HepG2 (cell line): ENCODE results near the gene C9orf50. TPM values are rescaled to one million over a fixed set of nuclear protein-coding genes. Genes with fewer than 3 reads are reported as not detected.

Experiments used
- ADNP ChIP-seq: sonication (generic); formaldehyde crosslinking; IDR thresholded peaks from 2 replicates; pipeline ENCODE4 v1.4.0; 2020; ENCODE audit warnings: missing genetic modification reagents
- ARNT2 ChIP-seq: sonication (generic); formaldehyde crosslinking; IDR thresholded peaks from 2 replicates; pipeline ENCODE4 v1.8.0; 2022; ENCODE audit warnings: mild to moderate bottlenecking, low read depth, missing genetic modification reagents, moderate library complexity
- ATF7-NPFF ChIP-seq: sonication (generic); formaldehyde crosslinking; IDR thresholded peaks from 2 replicates; pipeline ENCODE4 v1.8.1; 2023; ENCODE audit warnings: mild to moderate bottlenecking, low read depth, missing genetic modification reagents, moderate library complexity
- CENPBD1 ChIP-seq: sonication (generic); formaldehyde crosslinking; IDR thresholded peaks from 2 replicates; pipeline ENCODE4 v1.8.0; 2022; ENCODE audit warnings: missing genetic modification reagents, low read depth, mild to moderate bottlenecking, borderline replicate concordance
- GATAD1 ChIP-seq: IDR thresholded peaks from 2 replicates; pipeline ENCODE4 v1.6.1; 2016; ENCODE audit warnings: missing genetic modification reagents, missing compliant biosample characterization
- GZF1 ChIP-seq: sonication (generic); formaldehyde crosslinking; IDR thresholded peaks from 2 replicates; pipeline ENCODE4 v1.5.1; 2020; ENCODE audit warnings: mild to moderate bottlenecking, missing genetic modification reagents
- JARID2 ChIP-seq: sonication (generic); formaldehyde crosslinking; IDR thresholded peaks from 2 replicates; pipeline ENCODE4 v1.8.1; 2023; ENCODE audit warnings: missing genetic modification reagents, inconsistent platforms; ENCODE audit not compliant: insufficient replicate concordance
- PBX2 ChIP-seq: IDR thresholded peaks from 2 replicates; pipeline ENCODE4 v1.6.1; 2016; ENCODE audit warnings: control low read depth
- ZBTB20 ChIP-seq: sonication (generic); formaldehyde crosslinking; IDR thresholded peaks from 2 replicates; pipeline ENCODE4 v1.8.1; 2023; ENCODE audit warnings: missing genetic modification reagents, low read depth, mild to moderate bottlenecking, borderline replicate concordance
- ZBTB39 ChIP-seq: sonication (generic); formaldehyde crosslinking; IDR thresholded peaks from 2 replicates; pipeline ENCODE4 v1.5.0; 2020; ENCODE audit warnings: missing genetic modification reagents
- ZFAT ChIP-seq: sonication (generic); formaldehyde crosslinking; conservative IDR thresholded peaks from 2 replicates; pipeline ENCODE4 v1.8.1; 2023; ENCODE audit warnings: missing genetic modification reagents, inconsistent platforms
- ZNF10 ChIP-seq: sonication (generic); formaldehyde crosslinking; IDR thresholded peaks from 2 replicates; pipeline ENCODE4 v1.4.0; 2020; ENCODE audit warnings: mild to moderate bottlenecking, low read depth, missing genetic modification reagents, borderline replicate concordance
- ZNF263 ChIP-seq: sonication (generic); formaldehyde crosslinking; IDR thresholded peaks from 2 replicates; pipeline ENCODE4 v1.4.0; 2020; ENCODE audit warnings: missing genetic modification reagents
- ZNF274 ChIP-seq: sonication (generic); formaldehyde crosslinking; IDR thresholded peaks from 2 replicates; pipeline ENCODE4 v1.5.1; 2020; ENCODE audit warnings: mild to moderate bottlenecking, missing genetic modification reagents
- ZNF775 ChIP-seq: sonication (generic); formaldehyde crosslinking; IDR thresholded peaks from 2 replicates; pipeline ENCODE4 v1.4.0; 2020; ENCODE audit warnings: missing genetic modification reagents, mild to moderate bottlenecking, moderate library complexity, borderline replicate concordance
- ZNF792 ChIP-seq: IDR thresholded peaks from 2 replicates; pipeline ENCODE4 v1.6.1; 2016
- ZNF83 ChIP-seq: sonication (generic); formaldehyde crosslinking; IDR thresholded peaks from 2 replicates; pipeline ENCODE4 v1.4.0; 2020; ENCODE audit warnings: missing genetic modification reagents, mild to moderate bottlenecking, borderline replicate concordance
- polyA plus RNA-seq, 8 experiments: library from polyadenylated mRNA; depleted of rRNA in 3 of 8; stranded (reverse) in 7 of 8; unstranded in 1 of 8; fragments of >200 nt; fragmentation: Illumina TruSeq in 4 of 8; extraction: Trizol in 4 of 8; gene quantifications; 2 replicates each; pipeline versions ENCODE4 v1.2.1 to v1.2.3, GENCODE V29; 2011 to 2016; ENCODE audit warnings: low read depth in 4 of 8, missing spikeins in 1 of 8, mixed read lengths in 1 of 8; ENCODE audit not compliant: insufficient read depth in 1 of 8
- total RNA-seq, 5 experiments: library from RNA; depleted of rRNA; stranded (reverse); fragments of >200 nt; fragmentation: Illumina TruSeq; extraction: Trizol; gene quantifications; 2 replicates each; pipeline ENCODE4 v1.2.3, GENCODE V29; 2016; ENCODE audit warnings: low read depth in 1 of 5
- TF ChIP-seq, protein P1 (sequence below): IDR thresholded peaks from 2 replicates; pipeline ENCODE4 v1.6.1; 2016; ENCODE audit warnings: missing biosample characterization, missing genetic modification reagents, low read depth
- TF ChIP-seq, protein P2 (sequence below): sonication (generic); formaldehyde crosslinking; IDR thresholded peaks from 2 replicates; pipeline ENCODE4 v1.9.0; 2021; ENCODE audit warnings: missing genetic modification reagents, borderline replicate concordance

Gene C9orf50
- total and polyA plus RNA-seq, 2 of the 13 experiments (the other 11 are each of a cell fraction or from before 2014, with no cell fraction given): not detected

- TF ChIP-seq ZNF263 (peak; percentile 58), GATAD1 (CRISPR knock-in tag) (peak; percentile 99), ZFAT (CRISPR knock-in tag) (no peak), CENPBD1 (no peak), ZNF274 (CRISPR knock-in tag) (peak; percentile 90), JARID2 (CRISPR knock-in tag) (no peak), ZNF83 (CRISPR knock-in tag) (no peak), ARNT2 (peak; percentile 89), GZF1 (CRISPR knock-in tag) (no peak), ATF7-NPFF (CRISPR knock-in tag) (peak; percentile 91; the same call in 1 of the 2 replicates), ADNP (no peak), ZBTB39 (no peak), ZNF775 (no peak), ZBTB20 (peak; percentile 66; the same call in 1 of the 2 replicates), ZNF792 (CRISPR knock-in tag) (peak; percentile 96), PBX2 (CRISPR knock-in tag) (no peak), ZNF10 (CRISPR knock-in tag) (no peak)
- TF ChIP-seq, protein P1, sequence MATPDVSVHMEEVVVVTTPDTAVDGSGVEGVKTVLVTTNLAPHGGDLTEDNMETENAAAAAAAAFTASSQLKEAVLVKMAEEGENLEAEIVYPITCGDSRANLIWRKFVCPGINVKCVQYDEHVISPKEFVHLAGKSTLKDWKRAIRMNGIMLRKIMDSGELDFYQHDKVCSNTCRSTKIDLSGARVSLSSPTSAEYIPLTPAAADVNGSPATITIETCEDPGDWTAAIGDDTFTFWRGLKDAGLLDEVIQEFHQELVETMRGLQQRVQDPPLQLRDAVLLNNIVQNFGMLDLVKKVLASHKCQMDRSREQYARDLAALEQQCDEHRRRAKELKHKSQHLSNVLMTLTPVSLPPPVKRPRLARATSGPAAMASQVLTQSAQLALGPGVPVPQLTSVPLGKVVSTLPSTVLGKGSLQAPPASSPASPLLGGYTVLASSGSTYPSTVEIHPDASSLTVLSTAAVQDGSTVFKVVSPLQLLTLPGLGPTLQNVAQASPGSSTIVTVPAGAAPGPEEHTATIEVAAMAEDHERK: peak; percentile 63; the same call in 1 of the 2 replicates
- TF ChIP-seq, protein P2, sequence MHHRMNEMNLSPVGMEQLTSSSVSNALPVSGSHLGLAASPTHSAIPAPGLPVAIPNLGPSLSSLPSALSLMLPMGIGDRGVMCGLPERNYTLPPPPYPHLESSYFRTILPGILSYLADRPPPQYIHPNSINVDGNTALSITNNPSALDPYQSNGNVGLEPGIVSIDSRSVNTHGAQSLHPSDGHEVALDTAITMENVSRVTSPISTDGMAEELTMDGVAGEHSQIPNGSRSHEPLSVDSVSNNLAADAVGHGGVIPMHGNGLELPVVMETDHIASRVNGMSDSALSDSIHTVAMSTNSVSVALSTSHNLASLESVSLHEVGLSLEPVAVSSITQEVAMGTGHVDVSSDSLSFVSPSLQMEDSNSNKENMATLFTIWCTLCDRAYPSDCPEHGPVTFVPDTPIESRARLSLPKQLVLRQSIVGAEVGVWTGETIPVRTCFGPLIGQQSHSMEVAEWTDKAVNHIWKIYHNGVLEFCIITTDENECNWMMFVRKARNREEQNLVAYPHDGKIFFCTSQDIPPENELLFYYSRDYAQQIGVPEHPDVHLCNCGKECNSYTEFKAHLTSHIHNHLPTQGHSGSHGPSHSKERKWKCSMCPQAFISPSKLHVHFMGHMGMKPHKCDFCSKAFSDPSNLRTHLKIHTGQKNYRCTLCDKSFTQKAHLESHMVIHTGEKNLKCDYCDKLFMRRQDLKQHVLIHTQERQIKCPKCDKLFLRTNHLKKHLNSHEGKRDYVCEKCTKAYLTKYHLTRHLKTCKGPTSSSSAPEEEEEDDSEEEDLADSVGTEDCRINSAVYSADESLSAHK (CRISPR knock-in tag): 0 out of 2 replicates have a peak, but pooled peaks have one; percentile 16
Observed at GRCh38 chr9:129641750-129642585, 21.1 kb upstream of the C9orf50 start, which contains the start of gene ASB6 (continued).
